GM04503 (cell line): ENCODE results near the gene CREB3L2.
"Not testable (repeated sequence)": the region's sequence is repeated elsewhere in the genome, so short reads cannot be mapped to it uniquely, and the experiment has no call there.

Experiments
- DNase-seq: peaks from one replicate; pipeline ENCODE4 v3.0.0-alpha.2; 2012; ENCODE audit warnings: low read depth

CREB3L2 gene

DNA sequence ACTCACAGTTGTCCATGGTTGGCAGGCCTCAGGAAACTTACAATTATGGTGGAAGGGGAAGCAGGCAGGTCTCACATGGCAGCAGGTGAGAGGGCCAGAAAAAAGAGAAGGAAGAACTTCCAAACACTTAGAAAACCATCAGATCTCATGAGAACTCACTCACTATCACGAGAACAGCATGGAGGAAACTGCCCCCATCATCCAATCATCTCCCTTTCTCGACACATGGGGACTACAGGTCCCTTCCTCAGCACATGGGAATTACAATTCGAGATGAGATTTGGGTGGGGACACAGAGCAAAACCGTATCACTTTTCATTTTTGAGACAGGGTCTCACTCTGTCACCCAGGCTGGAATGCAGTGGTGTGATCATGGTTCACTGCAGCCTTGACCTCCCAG, 12.3 kb upstream of the CREB3L2 start:
- not testable (repeated sequence) for DNase-seq

DNA sequence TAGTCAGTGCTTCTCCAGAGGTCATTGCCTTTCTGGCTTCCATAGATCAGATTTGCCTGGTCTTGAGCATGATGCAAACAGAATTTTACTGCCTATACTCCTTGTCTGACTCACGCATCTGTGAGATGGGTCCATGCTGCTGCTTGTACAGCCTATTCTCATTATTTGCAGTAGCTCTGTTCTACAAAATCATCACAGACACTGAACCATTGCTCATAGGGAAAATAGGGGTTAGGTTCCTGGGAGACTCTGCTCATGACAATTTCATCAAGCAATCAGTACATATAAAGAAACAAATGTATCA, 7.4 kb upstream of the CREB3L2 start:
- DNase-seq, result no peak

DNA sequence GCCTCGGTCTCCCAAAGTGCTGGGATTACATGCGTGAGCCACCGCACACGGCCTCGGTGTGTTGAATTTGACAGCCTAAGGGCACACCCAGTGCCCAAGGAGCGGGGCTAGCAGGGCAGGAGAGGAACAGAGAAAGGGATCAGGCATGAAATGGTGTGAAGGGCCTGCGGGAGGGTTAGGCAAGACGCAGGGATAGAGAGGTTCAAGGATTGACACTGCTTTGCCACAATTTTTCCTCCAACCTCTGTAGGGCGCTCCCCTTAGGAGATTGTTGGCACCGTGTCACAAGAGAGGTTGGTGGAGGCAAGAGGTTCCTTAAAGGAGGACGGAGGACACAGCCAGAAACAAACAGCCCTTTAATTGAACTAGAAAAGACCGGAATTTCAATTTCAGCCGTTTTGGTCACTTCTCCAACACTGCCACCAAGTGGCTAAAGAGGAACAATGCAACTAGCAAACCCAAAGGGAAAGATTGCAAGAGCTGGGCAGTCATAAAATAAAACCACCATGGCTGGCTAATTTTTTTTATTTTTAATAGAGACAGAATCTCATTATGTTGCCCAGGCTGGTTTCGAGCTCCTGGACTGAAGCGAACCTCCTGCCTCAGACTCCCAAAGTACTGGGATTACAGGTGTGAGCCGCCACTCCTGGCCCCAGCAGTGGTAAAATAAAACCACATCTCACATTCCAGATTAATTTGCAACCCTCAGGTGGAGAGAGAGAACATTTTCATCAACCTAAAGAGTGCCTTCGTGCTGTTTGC, 6.9 kb upstream of the CREB3L2 start:
- DNase-seq, result no peak

DNA sequence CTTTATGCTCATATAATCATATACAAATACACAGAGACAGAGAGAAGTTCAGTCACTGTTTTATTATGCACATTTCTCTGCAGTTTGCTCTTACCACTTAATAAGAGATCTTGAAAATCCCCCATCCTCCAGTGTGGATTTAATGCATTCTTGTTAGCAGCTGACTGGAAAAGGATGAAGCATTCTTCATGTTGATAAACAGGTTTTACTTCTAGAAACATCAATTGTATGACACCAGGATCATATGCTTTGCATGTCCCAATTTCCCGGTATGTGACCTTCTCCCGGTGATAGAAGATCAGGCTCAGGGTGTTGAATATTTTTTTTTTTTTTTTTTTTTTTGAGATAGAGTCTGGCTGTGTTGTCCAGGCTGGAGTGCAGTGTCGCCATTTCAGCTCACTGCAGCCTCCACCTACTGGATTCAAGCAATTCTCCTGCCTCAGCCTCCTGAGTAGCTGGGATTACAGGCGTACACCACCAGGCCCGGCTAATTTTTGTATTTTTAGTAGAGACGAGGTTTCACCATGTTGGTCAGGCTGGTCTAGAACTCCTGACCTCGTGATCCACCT, 6.2 kb upstream of the CREB3L2 start:
- DNase-seq, result no peak

DNA sequence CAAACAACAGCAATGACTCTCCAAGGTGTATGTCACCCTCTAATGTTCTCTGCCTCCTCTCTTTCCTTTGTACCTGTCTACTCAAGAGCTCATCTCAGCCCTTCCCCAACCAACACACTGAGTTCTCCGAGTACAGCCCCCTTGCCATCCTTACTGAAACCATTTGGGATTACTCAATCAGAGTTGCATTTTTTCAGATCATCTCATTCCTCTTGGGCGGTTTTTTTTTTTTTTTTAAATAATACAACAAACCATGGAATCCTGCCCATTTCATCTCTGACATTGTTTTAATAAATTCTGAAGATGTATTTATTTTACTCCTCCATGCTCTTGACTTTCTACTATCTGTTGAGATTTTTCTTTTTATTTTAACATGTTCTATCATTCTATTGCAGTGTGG, 4.2 kb upstream of the CREB3L2 start:
- DNase-seq, result no peak

DNA sequence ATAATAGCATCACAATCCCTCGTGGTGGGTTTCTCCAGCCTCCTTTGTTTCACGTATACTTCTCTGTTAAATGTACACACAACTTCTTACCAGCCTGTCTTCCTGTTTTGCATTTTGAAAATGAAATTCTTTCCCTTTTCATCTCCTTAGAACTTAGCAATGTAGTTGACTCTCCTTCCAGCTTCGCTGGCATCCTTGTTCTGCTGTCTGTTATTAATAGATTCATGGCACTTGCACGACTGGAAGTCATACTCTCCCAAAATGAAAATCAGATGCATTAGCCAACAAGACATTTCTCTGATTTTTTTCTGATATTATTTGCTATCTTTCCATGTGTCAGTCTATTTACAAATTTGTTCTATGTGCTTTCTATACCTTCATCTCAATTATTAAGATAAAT, 3.0 kb upstream of the CREB3L2 start:
- DNase-seq, result no peak

DNA sequence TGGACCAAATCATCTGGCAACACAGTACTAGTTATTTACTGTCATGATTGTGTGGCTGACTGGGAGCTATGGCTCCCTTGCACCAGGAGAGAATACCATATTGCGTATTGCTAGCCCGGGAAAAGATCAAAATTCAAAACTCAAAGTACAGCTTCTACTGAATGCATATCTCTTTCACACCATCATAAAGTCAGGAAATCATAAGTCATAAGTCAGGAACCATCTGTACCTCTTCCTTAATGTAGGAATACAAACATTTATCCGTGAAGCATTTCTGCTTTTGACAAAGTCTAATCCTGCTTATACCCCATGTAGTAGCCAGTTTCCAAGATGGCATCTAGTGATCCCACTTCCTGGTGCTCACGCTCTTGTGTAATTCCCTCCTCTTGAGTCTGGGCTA, 2.2 kb upstream of the CREB3L2 start:
- DNase-seq, result no peak

DNA sequence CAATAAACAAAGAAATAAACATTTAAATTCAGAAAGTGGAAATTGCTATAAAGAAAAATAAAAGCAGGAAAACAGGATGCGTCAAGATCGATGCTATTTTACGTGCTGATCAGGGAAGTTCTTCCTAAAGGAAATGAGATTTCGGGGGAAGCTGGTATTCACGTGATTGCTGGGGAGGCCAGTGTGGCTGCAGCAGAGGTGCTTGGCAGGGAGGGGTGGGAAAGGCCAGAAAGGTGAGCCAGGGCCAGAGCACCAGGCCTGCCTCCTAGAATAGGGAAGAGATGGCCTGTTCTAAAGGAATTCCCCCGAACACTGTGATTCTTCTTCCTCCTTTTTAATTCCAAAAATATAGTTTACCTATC, 923 bp upstream of the CREB3L2 start:
- no peak for DNase-seq

DNA sequence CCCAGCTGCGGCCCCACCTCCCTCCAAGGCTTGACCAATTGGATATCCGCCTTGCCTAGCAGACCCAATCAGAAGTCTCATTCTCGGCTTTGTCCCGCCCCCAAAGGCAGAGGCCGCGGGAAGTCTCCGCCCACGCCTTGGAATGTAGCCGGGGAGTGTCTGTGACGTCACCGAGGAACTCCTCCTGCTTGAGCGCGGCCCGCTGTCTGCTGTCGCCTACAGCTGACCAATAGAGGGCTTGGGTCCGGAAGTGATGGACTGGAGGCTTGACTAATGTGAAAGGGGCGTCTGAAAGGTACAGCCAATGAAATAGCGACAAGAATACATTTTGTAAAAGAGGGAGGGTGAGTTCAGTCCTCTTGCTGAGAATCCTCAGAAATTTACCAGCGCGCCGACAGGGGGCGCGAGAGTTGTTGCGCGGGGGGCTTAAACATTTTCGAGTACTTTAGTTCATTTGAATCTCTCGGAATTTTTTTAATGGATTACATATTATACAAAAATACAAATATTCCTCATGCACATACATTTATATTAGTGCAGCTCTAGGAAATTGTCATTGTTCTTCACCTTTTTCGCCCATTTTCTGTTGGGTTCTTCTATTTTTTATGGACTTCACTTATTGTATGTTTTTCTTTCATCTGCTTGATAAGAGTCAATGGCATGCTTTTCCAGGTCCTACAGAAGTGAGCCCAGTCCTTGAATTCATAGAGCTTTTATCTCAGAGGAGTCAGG, 376 bp upstream of the CREB3L2 start:
- peak; percentile 98 for DNase-seq

DNA sequence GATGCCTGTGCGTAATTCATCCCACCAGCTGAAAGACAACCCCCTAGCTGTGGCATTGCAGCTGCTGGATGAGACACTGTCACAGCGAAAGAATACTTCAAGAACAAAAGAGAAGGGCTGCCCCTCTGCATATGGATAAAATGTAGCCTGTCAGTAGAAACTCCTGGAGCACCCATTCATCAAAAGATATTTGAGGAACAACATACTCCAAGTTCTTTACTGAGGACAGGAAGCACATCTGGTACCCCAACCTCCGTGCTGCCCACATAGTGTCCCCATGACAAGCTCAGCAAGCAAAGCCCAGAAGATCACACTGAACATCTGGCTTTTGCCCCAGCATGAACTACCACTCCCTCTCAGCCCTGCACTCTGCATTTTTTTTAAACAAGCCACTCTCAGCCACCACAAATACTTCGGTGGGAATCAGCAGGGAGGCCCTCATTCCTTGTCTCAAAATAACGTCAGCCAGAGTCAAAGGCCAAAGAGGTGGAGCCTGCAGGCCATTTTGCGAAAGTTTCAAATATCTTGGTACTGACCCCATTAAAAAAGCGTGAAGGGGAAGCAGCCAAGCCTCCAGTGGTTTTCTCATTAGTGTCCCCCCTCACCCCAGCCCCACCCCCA, 1.7 kb downstream of the CREB3L2 start:
- peak; percentile 89 for DNase-seq

DNA sequence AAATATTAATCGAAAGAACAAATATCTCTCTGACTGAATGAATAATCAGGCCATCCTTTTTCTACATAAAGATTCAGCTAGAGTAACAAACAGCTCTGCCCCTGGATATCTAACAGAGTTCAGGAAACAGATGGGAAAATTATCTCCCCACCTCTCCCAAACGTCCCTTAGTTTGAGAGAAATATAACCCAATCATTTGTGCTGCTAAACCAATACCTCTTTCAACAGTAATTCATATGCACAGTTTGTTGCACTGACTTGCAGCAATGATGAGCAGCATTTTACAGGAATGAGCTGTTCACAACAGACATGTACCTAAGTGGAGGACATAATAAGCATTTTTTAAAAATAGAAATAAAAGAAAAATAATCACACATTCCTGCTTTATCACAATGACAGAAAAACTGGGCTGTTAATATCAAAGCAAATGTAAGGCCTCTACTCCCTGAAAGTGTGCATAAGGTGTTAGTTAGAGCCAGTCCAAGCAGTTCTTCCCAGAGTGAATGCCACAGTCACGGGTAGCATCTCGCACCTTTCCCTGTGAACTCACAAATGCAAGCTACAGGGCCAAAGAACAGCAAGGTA, 2.3 kb downstream of the CREB3L2 start:
- no peak for DNase-seq

DNA sequence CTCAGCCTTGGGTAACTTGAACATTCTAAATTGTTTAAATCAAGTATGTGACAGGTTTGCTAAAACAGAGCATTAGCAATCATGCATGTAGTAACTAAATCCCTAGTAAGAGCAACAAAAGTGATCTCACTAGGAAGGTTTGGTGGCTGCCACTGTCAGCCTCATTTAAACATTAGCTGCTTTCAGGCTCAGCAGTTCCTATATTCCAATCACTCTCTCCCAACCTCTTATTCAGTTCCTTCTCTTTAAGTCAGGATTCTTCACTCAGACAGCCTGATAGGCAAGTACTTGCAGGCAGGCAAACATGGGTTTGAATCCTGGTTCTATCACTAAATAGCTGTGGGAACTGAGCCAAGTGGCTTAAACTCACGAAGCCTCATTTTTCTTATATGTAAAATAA, 3.6 kb downstream of the CREB3L2 start:
- DNase-seq, result no peak

DNA sequence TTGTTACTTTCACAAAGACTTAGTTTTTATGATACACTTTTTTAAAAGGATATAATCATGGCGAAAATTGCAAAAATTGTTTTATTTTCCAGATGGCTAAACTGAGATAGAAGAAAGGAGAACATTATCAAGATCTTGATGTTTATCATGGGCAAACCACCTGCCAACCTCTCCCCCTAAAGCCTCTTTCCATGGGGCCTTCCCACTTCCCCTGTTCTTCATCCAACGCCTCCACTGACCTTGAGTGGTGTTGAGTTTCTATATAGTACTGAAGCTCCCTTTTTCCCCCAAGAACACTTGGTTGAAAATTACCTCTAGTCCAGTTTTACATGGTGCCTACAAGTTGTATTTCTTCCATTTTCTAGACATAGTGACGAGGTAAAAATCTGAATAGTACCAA, 5.0 kb downstream of the CREB3L2 start:
- DNase-seq, result no peak

DNA sequence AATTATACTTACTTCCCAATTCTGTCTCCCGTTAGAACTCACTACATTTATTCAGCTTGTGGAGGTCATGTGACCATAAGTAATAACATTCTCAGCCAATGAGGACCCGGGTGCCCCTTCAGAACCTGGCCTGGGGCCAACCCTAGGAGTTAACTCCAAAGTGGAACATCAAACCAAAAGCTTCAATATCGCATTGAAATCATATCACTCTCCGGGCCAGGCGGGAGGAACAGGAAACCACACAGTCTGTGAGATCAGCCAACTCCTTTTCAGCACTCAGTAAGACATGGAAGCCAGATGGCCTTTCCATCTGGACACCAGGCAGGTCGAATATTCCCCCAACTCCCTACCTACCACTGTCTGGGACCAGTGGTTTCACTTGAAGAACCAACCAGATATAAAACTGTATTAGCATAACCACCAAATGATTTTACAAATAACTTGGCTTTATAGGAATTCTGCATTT, 5.5 kb downstream of the CREB3L2 start:
- DNase-seq, result no peak

DNA sequence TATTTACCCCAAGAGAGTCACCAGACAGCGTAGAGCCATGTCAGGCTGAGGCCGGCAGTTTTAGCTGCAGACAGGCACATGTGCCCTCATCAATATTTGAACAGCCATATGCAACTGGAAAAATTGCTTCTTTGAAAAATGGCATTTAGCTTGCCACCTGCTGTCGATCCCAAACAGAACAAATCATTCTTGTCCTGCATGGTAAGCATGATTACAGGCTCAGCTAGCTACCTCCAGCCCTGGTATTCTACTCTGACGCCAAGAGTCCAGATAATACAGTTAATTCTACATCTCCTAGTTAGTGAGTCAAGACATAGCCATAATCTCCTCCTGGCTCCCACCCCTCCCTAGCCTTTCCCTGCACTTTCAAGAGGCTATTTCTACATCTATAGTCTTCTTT, 7.7 kb downstream of the CREB3L2 start:
- no peak for DNase-seq

DNA sequence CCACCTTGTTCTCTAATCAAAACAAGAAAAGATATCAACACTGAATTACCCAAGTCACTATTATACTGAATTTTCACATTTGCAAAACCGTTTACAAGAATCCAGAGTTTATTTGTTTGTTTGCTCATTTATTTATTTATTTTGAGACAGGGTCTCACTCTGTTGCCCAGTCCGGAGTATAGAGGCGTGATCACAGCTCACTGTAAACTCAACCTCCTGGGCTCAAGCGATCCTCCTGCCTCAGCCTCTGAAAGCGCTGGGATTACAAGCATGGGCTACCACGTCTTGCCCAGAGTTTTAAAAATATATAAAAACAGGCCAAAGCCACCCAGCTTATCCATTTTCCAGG, 8.5 kb downstream of the CREB3L2 start:
- no peak for DNase-seq

DNA sequence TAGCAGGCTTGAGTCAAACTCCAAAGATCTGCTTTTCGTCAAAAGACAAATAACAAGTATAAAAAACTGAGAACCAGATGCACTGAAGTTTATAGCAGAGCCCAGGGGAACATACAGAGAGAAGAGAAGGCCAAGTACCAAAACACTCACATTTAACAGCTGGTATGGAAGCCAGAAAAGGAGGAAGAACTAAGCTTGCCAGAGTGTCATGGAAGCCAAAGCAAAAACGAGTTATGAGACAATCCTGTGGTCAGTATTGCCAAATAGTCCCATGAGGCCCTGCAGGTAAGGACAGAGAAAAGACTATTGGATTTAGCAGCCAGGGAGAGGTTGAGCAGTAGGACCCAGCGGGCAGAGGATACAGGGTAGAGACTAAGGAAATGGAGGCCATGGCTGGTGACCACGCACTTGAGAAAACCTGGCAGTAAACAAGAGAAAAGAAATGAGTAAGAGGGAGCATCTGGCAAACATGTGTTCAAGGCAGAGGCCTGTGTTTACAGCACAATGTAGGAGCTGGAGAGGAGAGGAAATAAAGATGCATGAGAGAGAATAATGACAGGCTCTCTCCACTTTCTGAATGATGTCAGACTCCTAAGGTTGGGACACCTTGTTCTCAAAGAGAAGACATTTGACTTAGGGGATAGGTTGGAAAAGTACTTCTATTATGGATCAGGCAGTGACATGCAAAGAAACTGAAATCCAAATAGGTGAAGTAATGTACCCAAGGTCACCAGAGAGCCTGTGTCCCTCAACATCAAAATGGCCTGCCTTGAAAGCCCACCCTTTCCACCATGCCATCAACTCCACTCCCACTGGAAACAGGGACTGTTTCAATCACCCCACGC, 9.1 kb downstream of the CREB3L2 start:
- DNase-seq, result peak; percentile 94

DNA sequence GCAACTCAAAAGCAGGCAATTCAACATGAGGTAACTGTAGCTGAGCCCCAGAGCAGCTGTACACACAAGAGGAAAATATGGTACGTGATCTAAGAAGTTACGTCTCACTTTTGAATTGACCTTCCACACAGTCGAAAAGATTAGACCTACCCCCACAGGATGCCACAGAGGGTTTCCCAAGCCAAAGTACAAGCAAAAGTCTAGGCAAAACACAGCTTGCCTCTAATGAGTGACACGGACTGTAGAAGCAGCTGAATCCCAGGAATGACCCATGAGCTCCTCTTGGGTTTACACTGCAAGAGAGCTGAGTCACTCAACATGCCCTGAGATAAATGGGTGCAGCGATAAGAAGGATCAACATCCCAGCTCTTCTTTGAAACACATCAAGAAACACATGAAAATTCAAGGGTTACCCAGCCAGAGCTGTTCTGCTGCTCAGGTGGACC, 9.8 kb downstream of the CREB3L2 start:
- no peak for DNase-seq

DNA sequence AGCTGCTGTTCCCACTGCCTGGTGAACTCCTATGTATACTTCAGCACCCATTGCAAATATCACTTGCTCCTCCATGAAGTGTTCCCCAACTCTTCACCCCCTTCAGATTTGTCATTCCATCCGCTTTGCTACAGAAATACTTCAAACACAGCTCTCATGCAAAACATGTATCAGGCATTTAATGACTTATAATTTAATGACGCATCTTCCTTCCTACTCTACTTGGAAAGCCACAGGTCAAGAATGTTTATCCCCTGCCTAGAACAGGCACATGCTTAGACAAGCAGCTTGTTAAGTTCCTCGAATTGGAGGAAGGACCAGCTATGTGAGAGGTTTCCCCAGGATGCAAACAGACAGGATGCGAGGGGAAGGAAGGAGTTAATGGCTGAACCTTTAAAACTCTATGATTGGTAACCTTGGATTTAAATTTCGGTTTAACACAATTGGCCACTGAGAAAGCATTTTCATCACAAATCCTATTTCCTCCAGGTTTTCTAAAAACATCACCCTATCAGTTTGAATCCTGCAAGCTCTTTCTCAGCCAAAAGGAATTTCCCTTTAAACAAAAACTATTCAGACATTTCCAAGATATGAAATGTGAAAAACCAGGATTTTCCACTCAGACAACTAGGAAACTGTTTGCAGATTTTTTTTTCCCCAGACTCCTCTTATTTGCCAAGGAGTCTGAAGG, 11.5 kb downstream of the CREB3L2 start:
- DNase-seq, result no peak

DNA sequence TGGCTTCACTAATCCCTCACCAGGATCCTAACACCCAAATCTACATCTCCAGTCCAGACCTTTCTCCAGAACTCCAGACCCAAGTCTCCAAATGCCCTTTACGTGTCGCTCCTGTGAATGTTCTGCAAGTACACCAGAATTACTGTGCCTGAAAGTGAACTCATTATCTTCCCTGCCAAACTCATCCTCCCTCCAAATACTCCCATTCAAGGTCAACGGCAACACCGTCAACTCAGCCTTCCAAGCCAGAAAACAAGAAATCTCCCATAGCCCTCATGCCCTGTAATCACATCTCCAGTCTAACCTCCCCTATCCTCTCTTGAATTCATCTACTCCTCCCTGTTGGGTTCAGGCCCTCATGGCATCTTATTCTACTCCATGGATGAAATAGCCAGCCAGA, 12.3 kb downstream of the CREB3L2 start:
- no peak for DNase-seq

DNA sequence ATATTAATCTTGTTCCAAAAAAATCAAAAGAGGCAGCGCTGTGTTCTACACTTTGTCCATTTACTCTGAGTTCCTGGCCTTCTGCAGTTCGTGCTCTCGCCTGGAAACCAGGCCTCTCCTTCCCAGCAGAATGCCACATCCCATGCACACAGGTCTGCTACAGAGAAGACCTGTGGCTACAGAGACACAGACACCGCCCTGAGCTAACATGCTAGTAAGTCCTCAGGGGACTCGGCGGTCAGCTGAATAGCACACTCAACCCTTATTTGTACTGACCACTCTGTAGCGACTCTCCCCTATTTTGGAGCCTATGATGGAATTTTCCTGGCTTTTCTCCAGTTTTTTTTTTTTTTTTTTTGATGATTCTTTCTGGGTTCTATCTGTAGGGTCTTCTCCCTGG, 12.8 kb downstream of the CREB3L2 start:
- no peak for DNase-seq
